GM18507 (cell line): Measurements from ENCODE around the gene LRRC45.
"Not testable (repeated sequence)": the region's sequence is repeated elsewhere in the genome, so short reads cannot be mapped to it uniquely, and the experiment has no call there.

ENCODE experiments used
- DNase-seq: peaks from one replicate; pipeline ENCODE4 v3.0.0; 2011; ENCODE audit warnings: low read depth; ENCODE audit not compliant: insufficient read length; ENCODE audit errors: extremely low spot score
- FAIRE-seq: peaks from 2 replicates; lab custom pipeline; 2011; peaks lifted over from hg19 to GRCh38; lab: Jason Lieb, UNC

LRRC45 gene

DNA sequence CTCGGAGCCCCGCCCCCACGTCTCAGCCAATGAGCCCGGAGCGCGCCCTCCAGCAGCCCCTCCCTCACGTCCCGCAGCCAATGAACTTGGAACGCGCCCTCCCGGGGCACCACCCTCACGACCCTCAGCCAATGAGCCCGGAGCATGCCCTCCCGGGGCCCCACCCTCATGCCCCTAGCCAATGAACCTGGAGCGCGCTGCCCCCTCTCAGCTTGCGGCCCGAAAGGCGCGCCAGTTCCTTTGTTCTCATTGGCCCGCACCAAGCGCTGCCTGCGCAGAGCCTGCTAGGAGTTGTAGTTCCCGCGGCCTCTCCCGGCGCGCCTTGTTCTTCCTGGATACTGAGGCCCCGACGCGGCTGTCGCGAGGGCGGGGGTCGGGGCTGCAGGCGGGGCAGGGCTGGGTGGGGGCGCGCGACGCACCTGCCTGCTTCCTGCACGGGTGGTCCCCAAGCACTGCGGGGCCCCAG is at the start of gene LRRC45:
LRRC45 (plus strand) TSS at position 325 of the 466 bp plus-strand sequence. CDS start 339 bp downstream, outside the sequence.
- DNase-seq (peak; percentile 96), FAIRE-seq (peak; percentile 100)

DNA sequence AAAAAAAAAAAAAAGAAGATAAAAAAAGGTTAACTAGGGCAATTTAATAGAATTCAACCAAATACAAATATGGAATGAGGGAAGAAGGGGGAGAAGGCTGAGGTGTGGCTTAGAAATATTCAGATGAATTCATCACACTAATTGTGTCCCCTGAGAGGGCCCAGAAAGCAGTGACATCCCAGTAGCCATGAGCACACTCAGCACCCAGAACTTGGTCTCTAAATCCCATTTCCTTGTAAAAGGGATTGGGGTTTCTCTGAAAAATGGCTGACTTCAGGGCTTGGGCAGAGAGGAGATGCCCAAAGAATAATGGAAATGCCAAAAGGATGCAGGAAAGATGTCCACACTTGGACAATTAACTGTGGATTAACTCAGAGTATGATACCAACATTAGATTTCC is 49.7 kb upstream of the LRRC45 start:
- DNase-seq: no peak

DNA sequence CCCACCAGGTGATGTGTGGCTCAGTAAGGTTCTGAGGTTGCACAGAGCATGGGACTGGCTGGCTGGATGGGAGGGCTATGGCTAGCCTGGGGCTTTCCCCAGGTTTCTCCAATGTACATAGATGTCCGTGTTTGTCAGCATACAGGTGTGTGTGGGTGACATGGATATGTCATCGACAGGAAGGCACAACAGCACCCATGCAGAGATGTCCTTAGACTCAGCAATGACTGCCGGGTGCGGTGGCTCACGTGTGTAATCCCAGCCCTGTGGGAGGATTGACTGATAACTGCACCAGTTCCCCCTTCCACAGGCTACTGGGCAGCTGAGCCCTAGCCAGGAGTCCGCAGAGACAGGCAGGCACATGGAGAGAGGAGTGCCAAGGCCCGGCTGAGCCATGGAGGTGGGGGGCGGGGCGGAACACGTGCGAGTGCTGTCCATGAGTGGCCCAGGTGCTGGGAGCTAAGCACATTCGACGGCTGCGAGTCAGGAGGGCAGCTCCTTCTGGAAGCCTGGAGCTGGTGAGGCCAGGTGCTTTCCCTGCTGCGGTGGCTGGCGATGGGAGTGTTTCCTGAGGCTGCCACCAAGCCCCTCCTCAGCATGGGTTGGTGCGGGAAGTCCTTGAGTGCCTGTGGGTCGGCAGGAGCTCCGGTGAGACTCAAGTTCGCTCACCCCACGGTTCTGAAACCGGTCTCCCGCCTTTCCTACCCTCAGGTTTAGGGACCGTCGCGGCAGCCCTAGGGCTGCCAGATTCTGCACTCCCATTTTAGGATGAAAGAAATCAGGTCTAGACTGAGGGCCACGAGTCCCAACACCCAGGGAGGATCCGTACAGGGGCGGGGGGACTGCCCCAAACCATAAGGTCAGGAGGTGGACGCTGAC is 46.5 kb upstream of the LRRC45 start:
- no peak for DNase-seq
- no peak for FAIRE-seq

More for the DNA sequence above, 49.7 kb upstream of the LRRC45 start:
- FAIRE-seq: no peak

DNA sequence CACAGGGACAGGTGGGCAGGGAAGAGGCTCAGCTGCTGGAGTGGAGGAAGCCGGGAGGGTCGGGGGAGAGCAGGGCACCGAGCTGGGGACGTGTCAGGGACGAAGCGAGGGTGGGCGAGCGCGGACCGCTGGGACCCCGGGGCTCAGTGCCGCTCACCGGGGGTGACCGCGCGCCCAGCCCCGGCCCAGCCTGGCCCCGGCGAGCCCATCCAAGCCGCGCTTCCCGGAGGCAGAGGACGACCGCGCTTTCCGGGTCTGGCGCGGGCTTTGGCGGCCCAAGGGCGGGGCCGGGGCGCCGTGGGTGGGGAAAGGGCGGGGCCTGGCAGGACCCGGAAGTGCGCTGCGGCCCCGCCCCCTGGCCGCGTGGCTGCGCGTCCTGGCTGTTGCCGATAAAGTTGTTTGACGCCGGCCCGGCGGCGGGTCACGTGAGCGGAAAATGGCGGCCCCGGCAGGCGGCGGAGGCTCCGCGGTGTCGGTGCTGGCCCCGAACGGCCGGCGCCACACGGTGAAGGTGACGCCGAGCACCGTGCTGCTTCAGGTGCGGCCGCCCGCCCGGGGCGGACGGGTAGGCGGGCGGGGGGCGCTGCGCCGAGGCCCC is 45.8 kb upstream of the LRRC45 start, which contains the start of gene ASPSCR1:
ASPSCR1 (plus strand) TSS at position 419 of the 598 bp plus-strand sequence; CDS start at position 437, 18 bp downstream.
- FAIRE-seq (peak; percentile 82), DNase-seq (peak; percentile 88)

DNA sequence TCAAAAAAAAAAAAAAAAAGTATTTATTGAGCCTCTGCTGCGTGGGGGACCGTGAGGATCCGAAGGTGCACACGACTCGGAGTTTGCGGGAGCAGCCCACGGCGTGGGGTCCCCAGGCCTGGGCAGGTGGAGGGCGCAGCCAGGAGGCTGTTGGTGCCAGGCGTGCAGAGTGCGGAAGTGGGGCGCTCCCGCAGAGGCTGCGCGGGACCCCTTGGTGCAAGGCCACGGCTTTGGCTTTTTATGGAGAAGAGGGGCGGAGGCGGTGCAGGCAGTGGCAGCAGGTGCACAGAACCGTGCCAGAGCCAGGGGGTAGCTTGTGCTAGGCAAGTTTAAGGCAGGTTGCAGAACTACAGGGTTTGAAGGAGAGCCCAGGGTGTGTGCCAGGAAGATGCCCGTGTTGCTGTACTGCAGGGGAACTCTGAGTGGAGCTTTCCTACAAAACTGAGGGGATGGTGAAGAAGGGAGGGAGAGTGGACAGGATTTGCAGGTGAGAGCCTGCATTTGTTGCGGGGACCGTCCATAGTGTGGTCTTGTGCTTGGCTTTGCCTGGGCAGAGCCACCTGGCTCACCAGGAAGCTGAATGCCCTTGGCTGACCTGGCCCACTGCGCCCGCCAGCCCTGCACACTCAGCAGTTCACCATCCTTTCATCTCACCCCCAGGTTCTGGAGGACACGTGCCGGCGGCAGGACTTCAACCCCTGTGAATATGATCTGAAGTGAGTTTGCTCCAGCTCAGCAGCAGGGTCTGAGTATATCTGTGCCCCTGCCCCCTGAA is 44.4 kb upstream of the LRRC45 start:
- no peak for DNase-seq
- no peak for FAIRE-seq

DNA sequence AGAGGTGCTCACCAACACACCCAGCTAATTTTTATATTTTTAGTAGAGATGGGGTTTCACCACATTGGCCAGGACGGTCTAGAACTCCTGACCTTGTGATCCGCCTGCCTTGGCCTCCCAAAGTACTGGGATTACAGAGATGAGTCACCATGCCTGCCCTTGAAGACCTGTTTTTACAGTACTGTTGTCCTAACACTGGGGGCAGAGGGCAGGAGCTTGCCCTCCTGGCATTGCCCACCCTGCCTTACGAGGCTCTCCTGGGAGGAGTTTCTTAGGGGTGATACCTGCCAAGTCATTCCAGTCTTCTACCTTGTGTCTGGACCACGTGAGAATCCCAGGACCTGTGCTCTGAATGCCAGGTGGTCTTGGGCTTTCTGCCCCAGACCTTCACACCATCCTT is 43.0 kb upstream of the LRRC45 start:
- no peak for FAIRE-seq
- no peak for DNase-seq

DNA sequence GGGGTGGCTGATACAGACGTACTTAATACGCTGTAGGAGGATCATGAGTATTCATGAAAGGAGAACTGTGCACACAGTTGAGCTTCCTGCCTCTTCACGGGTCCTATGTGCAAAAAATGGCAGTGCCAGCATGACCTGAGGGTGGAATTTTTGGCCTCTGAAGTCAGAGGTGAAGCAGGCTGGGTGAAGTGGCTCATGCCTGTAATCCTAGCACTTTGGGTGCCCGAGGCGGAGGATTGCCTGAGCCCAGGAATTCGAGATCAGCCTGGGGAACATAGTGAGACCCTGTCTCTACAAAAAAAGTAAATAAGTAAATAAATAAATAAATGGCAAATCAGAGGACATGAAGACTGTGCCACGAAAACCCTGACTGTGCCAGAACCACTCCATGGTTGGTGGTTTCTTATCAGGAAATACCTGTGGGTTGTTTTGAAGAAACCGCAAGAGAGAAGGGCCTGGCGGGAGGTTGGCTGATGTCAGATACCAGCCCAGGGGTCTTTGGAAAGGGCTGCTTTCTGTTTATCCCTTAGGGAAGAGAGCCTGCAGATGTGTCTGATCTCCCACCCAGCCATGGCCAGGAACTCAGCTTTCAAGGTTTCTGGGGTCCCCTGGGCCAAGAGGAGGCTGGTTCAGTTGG is 42.3 kb upstream of the LRRC45 start:
- DNase-seq (no peak), FAIRE-seq (no peak)

DNA sequence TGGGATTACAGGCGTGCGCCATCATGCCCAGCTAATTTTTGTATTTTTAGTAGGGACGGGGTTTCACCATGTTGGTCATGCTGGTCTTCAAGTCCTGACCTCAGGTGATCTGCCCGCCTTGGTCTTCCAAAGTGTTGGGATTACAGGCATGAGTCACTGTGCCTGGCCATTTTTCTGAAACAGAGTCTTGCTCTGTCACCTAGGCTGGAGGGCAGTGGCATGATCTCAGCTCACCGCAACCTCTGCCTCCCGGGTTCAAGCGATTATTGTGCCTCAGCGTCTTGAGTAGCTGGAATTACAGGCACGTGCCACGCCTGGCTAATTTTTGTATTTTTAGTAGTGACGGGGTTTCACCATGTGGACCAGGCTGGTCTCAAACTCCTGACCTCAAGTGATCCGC is 41.6 kb upstream of the LRRC45 start:
- DNase-seq, FAIRE-seq: not testable (repeated sequence)

DNA sequence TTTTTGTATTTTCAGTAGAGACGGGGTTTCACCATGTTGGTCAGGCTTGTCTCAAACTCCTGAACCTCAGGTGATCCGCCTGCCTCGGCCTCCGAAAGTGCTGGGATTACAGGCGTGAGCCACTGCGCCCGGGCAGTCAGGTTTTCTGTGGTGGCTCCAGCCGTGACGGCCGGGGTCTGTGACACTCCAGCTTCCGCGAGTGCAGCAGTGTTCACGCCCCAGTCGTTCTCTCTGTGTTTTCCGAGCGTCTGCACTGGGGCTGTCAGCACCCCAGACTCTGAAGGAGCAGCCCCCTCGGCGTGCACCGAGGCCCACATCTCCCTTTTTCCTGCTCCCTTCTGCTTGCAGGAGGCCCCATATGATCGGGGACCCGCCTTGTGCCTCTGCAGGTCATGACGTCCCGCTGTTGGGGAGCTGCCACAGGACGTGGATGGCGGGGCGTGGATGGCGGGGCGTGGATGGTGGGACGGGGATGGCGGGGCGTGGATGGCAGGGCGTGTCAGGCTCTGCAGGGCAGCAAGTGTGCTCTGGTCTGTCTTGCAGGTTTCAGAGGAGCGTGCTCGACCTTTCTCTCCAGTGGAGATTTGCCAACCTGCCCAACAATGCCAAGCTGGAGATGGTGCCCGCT is 40.0 kb upstream of the LRRC45 start:
- FAIRE-seq: no peak
- DNase-seq: no peak

DNA sequence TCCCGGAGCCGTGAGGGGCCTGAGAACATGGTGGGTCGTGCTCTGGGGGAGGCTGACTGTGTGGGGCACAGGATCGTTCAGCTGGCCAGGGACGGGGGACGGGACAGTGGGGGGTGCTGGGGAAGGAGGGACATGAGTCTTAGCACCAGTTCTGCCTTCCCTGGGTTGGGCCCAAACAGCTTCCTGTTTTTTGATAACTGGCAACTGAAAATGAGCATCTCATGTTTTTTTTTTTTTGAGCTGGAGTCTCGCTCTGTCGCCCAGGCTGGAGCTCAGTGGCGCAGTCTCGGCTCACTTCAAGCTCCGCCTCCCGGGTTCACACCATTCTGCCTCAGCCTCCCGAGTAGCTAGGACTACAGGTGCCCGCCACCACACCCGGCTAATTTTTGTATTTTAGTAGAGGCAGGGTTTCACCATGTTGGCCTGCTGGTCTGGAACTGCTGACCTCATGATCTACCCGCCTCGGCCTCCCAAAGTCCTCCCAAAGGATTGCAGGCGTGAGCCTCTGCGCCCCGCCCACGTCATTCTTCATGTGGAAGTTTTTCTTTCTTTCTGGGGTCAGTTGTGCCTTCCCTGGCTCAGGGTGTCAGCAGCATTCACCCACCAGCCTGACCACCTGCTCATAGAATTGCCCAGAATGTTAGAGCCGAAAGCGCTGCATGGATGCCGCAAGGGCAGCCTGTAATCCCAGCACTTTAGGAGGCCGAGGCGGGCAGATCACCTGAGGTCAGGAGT is 39.3 kb upstream of the LRRC45 start:
- DNase-seq (no peak), FAIRE-seq (no peak)

DNA sequence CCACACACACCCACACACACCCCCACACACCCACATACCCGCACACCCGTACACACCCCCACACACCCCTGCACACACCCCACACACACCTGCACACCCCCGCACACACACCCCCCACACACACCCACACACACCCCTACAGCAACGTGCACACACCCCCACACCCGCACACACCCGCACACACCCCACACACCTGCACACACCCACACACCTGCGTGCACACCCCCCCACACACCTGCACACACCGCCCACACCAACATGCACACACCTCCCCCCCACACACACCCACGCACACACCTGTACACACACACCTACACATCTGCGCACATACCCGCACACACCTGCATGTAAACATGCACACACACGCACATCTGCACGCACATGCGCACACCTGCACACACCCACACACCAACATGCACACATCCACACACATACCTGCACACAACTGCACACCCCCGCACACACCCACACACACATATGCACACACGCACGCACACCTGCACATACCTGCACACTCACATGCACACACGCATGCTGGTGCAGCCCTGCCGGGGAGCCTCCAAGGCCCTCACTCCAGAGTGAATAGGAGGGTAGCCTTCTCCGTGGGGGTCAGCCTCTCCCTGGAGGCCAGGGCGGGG is 38.2 kb upstream of the LRRC45 start:
- DNase-seq (no peak), FAIRE-seq (no peak)

DNA sequence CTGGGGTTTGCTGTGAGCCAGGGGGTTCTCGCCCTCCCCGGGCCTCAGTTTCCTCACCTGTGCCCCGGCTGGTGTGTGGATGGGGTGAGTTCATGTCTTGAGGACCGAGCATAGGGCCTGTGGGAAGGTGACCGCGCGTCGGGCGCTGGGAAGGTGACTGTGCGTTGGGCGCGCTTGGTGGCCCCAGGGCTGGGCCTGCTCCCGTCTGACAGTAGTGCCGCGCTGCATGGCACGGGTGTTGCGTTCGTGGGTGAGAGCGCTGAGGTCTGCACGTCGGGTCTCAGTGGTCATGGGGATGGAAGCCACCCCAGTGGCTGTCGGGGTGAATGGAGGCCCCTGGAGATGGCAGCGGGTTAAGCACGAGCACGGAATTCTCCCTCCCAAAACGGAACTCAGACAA is 36.5 kb upstream of the LRRC45 start:
- no peak for FAIRE-seq
- no peak for DNase-seq

DNA sequence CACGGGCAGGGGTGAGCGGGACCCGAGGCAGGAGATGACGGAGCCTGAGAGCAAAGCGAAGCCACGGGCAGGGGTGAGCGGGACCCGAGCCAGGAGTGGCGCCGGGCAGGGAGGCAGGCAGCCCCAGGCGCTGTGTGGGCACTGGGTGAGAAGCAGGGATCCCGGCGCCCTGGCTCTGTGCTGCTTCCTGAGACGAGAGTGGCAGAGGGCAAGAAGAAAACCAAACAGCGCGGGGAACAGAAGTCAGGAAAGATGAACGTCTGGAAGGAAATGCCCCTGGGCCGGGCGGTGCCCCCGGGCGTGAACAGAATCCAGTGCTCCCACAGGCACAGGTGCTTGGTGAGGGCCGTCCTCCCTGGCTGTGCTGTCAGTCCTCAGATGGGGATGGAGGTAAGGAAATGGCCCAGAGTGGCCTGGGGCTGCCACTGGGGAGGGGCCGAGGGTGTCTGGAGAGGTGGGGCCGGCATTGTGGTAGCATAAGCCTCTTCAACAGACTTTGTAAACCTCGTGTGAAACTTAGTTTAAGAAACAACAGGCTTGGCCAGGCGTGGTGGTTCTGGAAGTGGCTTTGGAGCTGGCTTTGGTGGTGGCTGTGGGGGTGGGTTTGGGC is 35.8 kb upstream of the LRRC45 start:
- FAIRE-seq: no peak
- no peak for DNase-seq

DNA sequence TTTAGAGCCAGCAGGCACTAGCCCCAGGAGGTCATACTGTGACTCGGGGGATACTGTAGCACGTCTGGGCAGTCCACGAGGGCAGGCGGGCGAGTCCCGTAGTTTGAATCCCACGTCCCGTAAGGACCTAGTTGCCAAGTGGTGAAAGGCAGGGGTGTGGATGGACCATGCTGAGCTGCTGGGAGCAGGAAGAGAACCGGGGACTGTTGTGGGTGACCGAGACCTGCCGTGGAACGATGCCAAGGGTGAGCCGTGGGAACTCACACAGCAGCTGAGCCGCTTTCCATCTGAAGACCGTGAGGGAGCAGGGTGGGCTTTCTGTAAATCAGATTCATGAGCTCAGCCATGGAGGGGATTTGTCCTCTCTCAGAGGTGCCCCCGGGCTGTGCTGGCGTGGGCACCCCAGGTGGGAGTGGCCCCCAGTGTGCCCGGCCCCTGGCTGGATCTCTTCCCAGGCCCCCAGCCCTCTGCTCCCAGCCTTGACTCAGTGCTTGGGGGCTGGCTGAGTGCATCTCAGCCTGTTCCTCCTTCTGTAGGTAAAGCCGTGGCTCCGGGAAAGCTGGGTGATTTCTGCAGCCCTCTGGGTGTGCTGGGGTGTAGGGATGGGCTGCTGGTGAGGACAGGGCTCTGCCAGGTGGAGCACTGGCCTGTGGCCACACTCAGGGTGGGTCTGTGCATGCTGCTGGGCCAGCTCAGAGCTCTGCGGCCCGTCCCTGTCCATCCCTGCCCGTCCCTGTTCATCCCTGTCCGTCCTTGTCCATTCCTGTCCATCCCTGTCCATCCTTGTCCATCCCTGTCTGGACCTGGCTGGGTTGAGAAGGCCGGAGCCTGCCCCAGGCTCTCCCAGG is 32.0 kb upstream of the LRRC45 start:
- no peak for FAIRE-seq

DNA sequence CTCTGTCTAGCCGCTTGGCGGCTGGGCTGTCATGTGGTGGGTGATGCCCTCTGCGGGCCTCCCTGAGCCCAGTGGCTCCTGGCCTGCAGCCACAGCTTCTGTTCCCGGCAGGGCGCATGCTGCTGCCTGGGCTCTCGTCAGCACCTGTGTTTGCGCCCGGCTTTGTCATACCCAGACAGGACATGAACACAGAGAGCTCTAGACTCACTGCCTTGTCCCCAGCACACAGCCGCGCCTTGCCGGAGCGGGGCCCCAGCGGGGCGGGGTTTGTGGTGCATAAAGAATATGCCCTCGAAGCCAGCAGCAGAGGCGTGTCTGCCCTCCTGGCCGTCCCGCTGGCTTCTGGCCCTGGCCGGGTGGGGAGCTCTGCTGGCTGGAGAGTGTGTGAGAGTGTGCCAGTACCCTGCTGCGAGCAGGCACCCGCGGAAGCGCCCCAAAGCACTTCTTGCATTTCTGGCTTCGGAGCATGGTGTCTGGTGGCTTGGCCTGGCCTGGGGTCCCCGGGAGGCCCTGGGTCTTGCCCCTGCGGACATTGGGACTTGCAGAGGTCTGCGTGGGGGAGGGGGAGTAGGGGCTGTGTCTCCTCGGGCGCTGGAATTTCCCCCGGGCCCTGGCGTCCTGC is 31.3 kb upstream of the LRRC45 start:
- FAIRE-seq (no peak), DNase-seq (no peak)

More for the DNA sequence above, 32.0 kb upstream of the LRRC45 start:
- DNase-seq: no peak
